Gastrocnemius medialis (tissue), 4 donors: Measurements from ENCODE around the gene P2RX2.

ENCODE experiments used
- CTCF ChIP-seq, 5 experiments: fragments of 450-650 bp in 3 of 5; fragments of 200-600 bp in 2 of 5; sonication (generic) in 2 of 5; IDR thresholded peaks in 4 of 5; conservative IDR thresholded peaks in 1 of 5; 1 replicate in 4 of 5; 2 replicates in 1 of 5; pipeline ENCODE4 v1.5.1; 2016 to 2019; ENCODE audit warnings: antibody characterized with exemption in 5 of 5, mild to moderate bottlenecking in 3 of 5, moderate library complexity in 3 of 5
- POLR2A ChIP-seq, 2 donors: fragments of 450-650 bp; IDR thresholded peaks; one replicate each; pipeline ENCODE4 v1.6.1; 2017; ENCODE audit warnings: antibody characterized with exemption in 2 of 2, mild to moderate bottlenecking in 2 of 2, moderate library complexity in 2 of 2

DNA sequence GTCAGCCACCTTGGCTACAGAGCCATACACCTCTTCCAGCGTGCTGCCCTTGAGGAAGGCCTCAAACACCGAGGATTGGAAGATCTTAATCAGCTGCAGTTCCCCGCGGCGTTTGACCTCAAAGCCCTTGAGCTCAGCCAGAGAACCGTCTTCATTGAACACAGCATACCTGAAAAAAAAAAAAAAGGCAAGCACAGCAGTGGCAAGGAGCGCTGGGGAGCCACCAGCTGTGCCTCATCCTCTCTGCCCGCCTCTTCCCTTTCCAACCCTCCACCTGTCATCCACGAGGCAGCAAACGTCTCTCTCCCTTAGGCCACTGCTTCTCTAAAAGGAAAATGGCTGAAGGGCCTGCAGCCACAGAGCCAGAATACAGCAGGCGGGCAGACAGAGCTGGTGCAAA is 42.4 kb downstream of the P2RX2 start:
- TF ChIP-seq POLR2A (IDR thresholded peaks at IDR 0.05) (no peak), CTCF (IDR thresholded peaks at IDR 0.05 in 4 of 5, conservative IDR thresholded peaks at IDR 0.05 in 1 of 5) (no peak)
